Psoas muscle (tissue), 8 donors: ENCODE data around the gene HBM. TPM values are rescaled to one million over a fixed set of nuclear protein-coding genes. Genes with fewer than 3 reads are reported as not detected.
A peak's percentile ranks its signal among the peaks of the same experiment; 100 is the strongest.
"Not testable (repeated sequence)": the region's sequence is repeated elsewhere in the genome, so short reads cannot be mapped to it uniquely, and the experiment has no call there.

Experiments
- ATAC-seq, 4 donors: fragments of 200-7000 bp; cut with Tn5 transposase; one replicate each; pipeline ENCODE4 v1.9.1; 2020; ENCODE audit warnings: moderate library complexity in 3 of 4, mild to moderate bottlenecking in 2 of 4
- DNase-seq, 2 donors: peaks; one replicate each; pipeline ENCODE4 v3.0.0-alpha.2; 2020
- H3K27ac ChIP-seq: fragments of 200-600 bp; one replicate; pipeline ENCODE4 v1.8.0; 2022
- H3K27me3 ChIP-seq, 3 donors: fragments of 200-600 bp in 1 of 3; one replicate each; pipeline versions ENCODE4 v1.6.1 to v1.8.0; 2013 to 2022; ENCODE audit warnings: low read length in 2 of 3, mild to moderate bottlenecking in 2 of 3, moderate library complexity in 1 of 3; ENCODE audit not compliant: insufficient read depth in 3 of 3
- H3K36me3 ChIP-seq, 2 donors: fragments of 200-600 bp in 1 of 2; one replicate each; pipeline versions ENCODE4 v1.6.1 to v1.8.0; 2013 to 2022; ENCODE audit warnings: low read depth in 1 of 2, mild to moderate bottlenecking in 1 of 2, moderate library complexity in 1 of 2; ENCODE audit not compliant: insufficient read depth in 1 of 2
- H3K4me1 ChIP-seq: fragments of 200-600 bp; one replicate; pipeline ENCODE4 v1.8.0; 2022
- H3K4me3 ChIP-seq: fragments of 200-600 bp; one replicate; pipeline ENCODE4 v1.8.0; 2022; ENCODE audit warnings: mild to moderate bottlenecking
- H3K9me3 ChIP-seq: fragments of 200-600 bp; one replicate; pipeline ENCODE4 v1.8.0; 2022
- CTCF ChIP-seq: fragments of 200-600 bp; IDR thresholded peaks from one replicate; pipeline ENCODE4 v1.8.0; 2022; ENCODE audit warnings: antibody characterized with exemption
- WGBS, 3 donors: extraction: QIAGEN DNeasy Blood & Tissue Kit; methylation state at CpG; one replicate each; pipeline versions ENCODE4 v1.1.6 to v1.1.7; 2013; 5-methylcytosine and 5-hydroxymethylcytosine counted together
- intact Hi-C, 2 donors: fragments of 100-400 bp; cut with DNase I; formaldehyde crosslinking; loops; one replicate each; pipeline versions ENCODE4 v1.11.0 to v1.14.2; 2022
- polyA plus RNA-seq, 3 donors: library from polyadenylated mRNA; stranded (reverse); fragments of 200-250 nt; gene quantifications; one replicate each; pipeline ENCODE4 v1.2.3, GENCODE V29; 2013
- total RNA-seq, 4 donors: library from RNA; stranded (reverse); fragmentation: NEBNext Ultra II Directional in 2 of 4; extraction: Animal tissue kit (Norgen Biotek cat#: 25700) in 2 of 4; gene quantifications; one replicate each; pipeline versions ENCODE4 v1.2.1 to v1.2.4, GENCODE V29; 2021 to 2023
- donor health status: healthy with polysubstance abuse.
- donor health status: DM: no; HTN: no; CAD: no; lungs with moderate emphysema.
- donor health status: Bipolar disorder and iron deficiency.
- donor health status: healthy.
- donor health status: DM: yes; HTN: yes; CAD: no.
- donor health status: DM: no; HTN: no; CAD: no.
- donor health status: DM: no; HTN: no; CAD: no.
- donor health status: DM: yes; HTN: yes; CAD: no.

The HBM gene
- total and polyA plus RNA-seq, 7 donors, result 2.9 TPM; not detected in 6

GRCh38 chr16:203246-203645, 37.5 kb downstream of the HBM start:
- Histone ChIP-seq H3K36me3 (peaks cover 32 to 97% of the 10 kb centered on the region in 2 donors), H3K4me1 (peaks cover 6% of the 10 kb centered on the region), H3K27me3 (no peaks in the 10 kb centered on the region), H3K9me3 (no peaks in the 10 kb centered on the region), H3K4me3 (no peak overlapping the region), H3K27ac (no peak overlapping the region)
- ATAC-seq (peak; percentile 62 to 79 (median 72)), DNase-seq (no peak)
- intact Hi-C loops, result loop anchor here in 1 of 2 donors (10.0 kb wide), 1 partner anchor 152 kb away; the partner anchor contains the start of gene AXIN1
- 94 to 98% (median 97%) methylated on average over 4 of the region's 4 CpGs for WGBS, 3 donors
- TF ChIP-seq CTCF, result no peak

- H3K36me3 ChIP-seq, result peaks cover 24 to 95% of the 10 kb centered on the region in 2 donors
- not testable (repeated sequence) for H3K27me3 ChIP-seq, DNase-seq, H3K4me1 ChIP-seq, H3K4me3 ChIP-seq, H3K9me3 ChIP-seq, H3K27ac ChIP-seq, ATAC-seq
- intact Hi-C loops, result loop anchor here in 1 of 2 donors (10.0 kb wide), 1 partner anchor 151 kb away; the partner anchor contains the start of gene AXIN1
- WGBS, 3 donors, result 75 to 91% (median 81%) methylated on average over 9 of the region's 9 CpGs
Measured at GRCh38 chr16:204046-204445, 38.3 kb downstream of the HBM start.

GRCh38 chr16:209359-209758, 43.6 kb downstream of the HBM start:
- intact Hi-C loops, result loop anchor here in 1 of 2 donors (10.0 kb wide), 1 partner anchor 145 kb away; the partner anchor contains the start of gene AXIN1
- not testable (repeated sequence) for H3K4me3 ChIP-seq, DNase-seq, H3K27me3 ChIP-seq, H3K9me3 ChIP-seq
- 51 to 69% (median 57%) methylated on average over 4 of the region's 4 CpGs for WGBS, 3 donors
- Histone ChIP-seq H3K4me1 (peaks cover 27% of the 10 kb centered on the region), H3K36me3 (peaks cover 19 to 89% of the 10 kb centered on the region in 2 donors), H3K27ac (peak overlapping the region; percentile 53)
- ATAC-seq, result peak; percentile 47 to 79 (median 69)

GRCh38 chr16:211631-212180, 45.9 kb downstream of the HBM start:
- intact Hi-C loops, H3K4me3 ChIP-seq, H3K9me3 ChIP-seq, H3K27me3 ChIP-seq: not testable (repeated sequence)
- H3K36me3 ChIP-seq, result peaks cover 8 to 89% of the 10 kb centered on the region in 2 donors
- DNase-seq, result peak in 1 of 2 donors; percentile 39
- peak overlapping the region; percentile 54 for H3K27ac ChIP-seq
- ATAC-seq, result peak in 2 of 4 donors; percentile 41 to 47
- WGBS, 3 donors, result 88 to 92% (median 90%) methylated on average over 14 of the region's 14 CpGs
- peaks cover 21% of the 10 kb centered on the region for H3K4me1 ChIP-seq

GRCh38 chr16:212999-213398, 47.2 kb downstream of the HBM start:
- Histone ChIP-seq H3K27ac (no peak overlapping the region), H3K4me1 (peaks cover 21% of the 10 kb centered on the region), H3K4me3 (no peak overlapping the region), H3K27me3 (no peaks in the 10 kb centered on the region), H3K36me3 (peaks cover 5 to 90% of the 10 kb centered on the region in 2 donors), H3K9me3 (no peaks in the 10 kb centered on the region)
- ATAC-seq (peak in 3 of 4 donors; percentile 32 to 40 (median 40)), DNase-seq (no peak)
- intact Hi-C loops, result no loop called here
- no peak for TF ChIP-seq CTCF
- 43 to 77% (median 49%) methylated on average over 3 of the region's 3 CpGs for WGBS, 3 donors

Other genes starting within 250 kb of the HBM start
- gene POLR3K, start 112.4 kb upstream of the HBM start, total RNA-seq, result 10 to 100 TPM in 2 of 4 donors, 1 to 10 TPM in 2; 5.8 to 16.2 (median 9.0) TPM
- 10 to 100 TPM in 2 of 3 donors, 1 to 10 TPM in 1; 8.9 to 17.5 (median 11.7) TPM for gene POLR3K, start 112.4 kb upstream of the HBM start, polyA plus RNA-seq
- gene SNRNP25, start 112.2 kb upstream of the HBM start, total RNA-seq, result 10 to 100 TPM; 40.0 to 62.0 (median 48.9) TPM
- 10 to 100 TPM; 65.3 to 82.2 (median 70.5) TPM for gene SNRNP25, start 112.2 kb upstream of the HBM start, polyA plus RNA-seq
- 10 to 100 TPM in 3 of 4 donors, 1 to 10 TPM in 1; 9.0 to 24.8 (median 20.8) TPM for gene RHBDF1, start 93.3 kb upstream of the HBM start, total RNA-seq
- gene RHBDF1, start 93.3 kb upstream of the HBM start, polyA plus RNA-seq, result 10 to 100 TPM; 11.4 to 22.2 (median 15.3) TPM
- gene MPG, start 87.8 kb upstream of the HBM start, total RNA-seq, result 10 to 100 TPM; 23.0 to 43.1 (median 37.8) TPM
- gene MPG, start 87.8 kb upstream of the HBM start, polyA plus RNA-seq, result 10 to 100 TPM; 53.8 to 68.1 (median 57.7) TPM
- gene NPRL3, start 27.3 kb upstream of the HBM start, total RNA-seq, result 10 to 100 TPM; 21.2 to 31.2 (median 30.3) TPM
- 10 to 100 TPM; 13.9 to 23.7 (median 22.1) TPM for gene NPRL3, start 27.3 kb upstream of the HBM start, polyA plus RNA-seq
- gene HBZ, start 13.3 kb upstream of the HBM start, total RNA-seq, result not detected
- gene HBZ, start 13.3 kb upstream of the HBM start, polyA plus RNA-seq, result under 1 TPM; 0.05 to 0.12 (median 0.11) TPM
- 1,000 to 10,000 TPM in 1 of 4 donors, 100 to 1,000 TPM in 1, 10 to 100 TPM in 2; 11.9 to 1,244 (median 122) TPM for gene HBA2, start 6.9 kb downstream of the HBM start, total RNA-seq
- gene HBA2, start 6.9 kb downstream of the HBM start, polyA plus RNA-seq, result 10 to 100 TPM; 18.5 to 24.9 (median 22.9) TPM
- 1,000 to 10,000 TPM in 1 of 4 donors, 100 to 1,000 TPM in 1, 10 to 100 TPM in 2; 22.5 to 1,513 (median 169) TPM for gene HBA1, start 10.7 kb downstream of the HBM start, total RNA-seq
- 10 to 100 TPM in 1 of 3 donors, 1 to 10 TPM in 2; 6.1 to 10.3 (median 8.2) TPM for gene HBA1, start 10.7 kb downstream of the HBM start, polyA plus RNA-seq
- under 1 TPM in 1 of 4 donors, not detected in 3; 0.58 TPM for gene HBQ1, start 14.5 kb downstream of the HBM start, total RNA-seq
- not detected for gene HBQ1, start 14.5 kb downstream of the HBM start, polyA plus RNA-seq
- 10 to 100 TPM; 23.8 to 30.3 (median 27.1) TPM for gene LUC7L, start 63.5 kb downstream of the HBM start, total RNA-seq
- gene LUC7L, start 63.5 kb downstream of the HBM start, polyA plus RNA-seq, result 10 to 100 TPM; 36.3 to 58.9 (median 36.7) TPM
- 100 to 1,000 TPM; 108 to 154 (median 120) TPM for gene FAM234A, start 68.8 kb downstream of the HBM start, total RNA-seq
- gene FAM234A, start 68.8 kb downstream of the HBM start, polyA plus RNA-seq, result 100 to 1,000 TPM in 1 of 3 donors, 10 to 100 TPM in 2; 54.2 to 198 (median 98.4) TPM
- gene RGS11, start 110.0 kb downstream of the HBM start, total RNA-seq, result 1 to 10 TPM in 3 of 4 donors, under 1 TPM in 1; 0.92 to 2.6 (median 1.3) TPM
- under 1 TPM; 0.20 to 0.69 (median 0.46) TPM for gene RGS11, start 110.0 kb downstream of the HBM start, polyA plus RNA-seq
- 1 to 10 TPM in 1 of 4 donors, under 1 TPM in 2, not detected in 1; 0.59 to 4.1 (median 0.69) TPM for gene ARHGDIG, start 114.6 kb downstream of the HBM start, total RNA-seq
- under 1 TPM; 0.12 to 0.28 (median 0.13) TPM for gene ARHGDIG, start 114.6 kb downstream of the HBM start, polyA plus RNA-seq
- under 1 TPM in 1 of 4 donors, not detected in 3; 0.90 TPM for gene PDIA2, start 117.2 kb downstream of the HBM start, total RNA-seq
- under 1 TPM in 2 of 3 donors, not detected in 1; 0.08 to 0.14 TPM for gene PDIA2, start 117.2 kb downstream of the HBM start, polyA plus RNA-seq
- gene AXIN1, start 186.7 kb downstream of the HBM start, total RNA-seq, result 10 to 100 TPM; 12.1 to 23.2 (median 22.8) TPM
- 10 to 100 TPM; 23.5 to 32.3 (median 29.5) TPM for gene AXIN1, start 186.7 kb downstream of the HBM start, polyA plus RNA-seq
- gene MRPL28, start 204.6 kb downstream of the HBM start, total RNA-seq, result 10 to 100 TPM; 55.4 to 68.8 (median 55.9) TPM
- 100 to 1,000 TPM in 1 of 3 donors, 10 to 100 TPM in 2; 67.1 to 126 (median 86.8) TPM for gene MRPL28, start 204.6 kb downstream of the HBM start, polyA plus RNA-seq
- 10 to 100 TPM; 27.2 to 34.7 (median 32.2) TPM for gene PGAP6, start 216.0 kb downstream of the HBM start, total RNA-seq
- 10 to 100 TPM; 26.0 to 46.9 (median 42.1) TPM for gene PGAP6, start 216.0 kb downstream of the HBM start, polyA plus RNA-seq
- gene NME4, start 231.2 kb downstream of the HBM start, total RNA-seq, result 10 to 100 TPM; 19.5 to 39.7 (median 29.6) TPM
- 10 to 100 TPM; 16.0 to 30.7 (median 22.7) TPM for gene NME4, start 231.2 kb downstream of the HBM start, polyA plus RNA-seq
- gene DECR2, start 235.9 kb downstream of the HBM start, total RNA-seq, result 10 to 100 TPM; 13.9 to 22.9 (median 19.6) TPM
- 10 to 100 TPM; 14.1 to 18.1 (median 15.8) TPM for gene DECR2, start 235.9 kb downstream of the HBM start, polyA plus RNA-seq